Lower leg skin (tissue), 3 donors: ENCODE data around the gene ABCA4.

ENCODE experiments used
- POLR2A ChIP-seq, 2 donors: fragments of 450-650 bp; IDR thresholded peaks; one replicate each; pipeline ENCODE4 v1.6.1; 2016 to 2017; ENCODE audit warnings: antibody characterized with exemption in 2 of 2, mild to moderate bottlenecking in 1 of 2, moderate library complexity in 1 of 2
- TF ChIP-seq, protein P1 (sequence below), 3 donors: fragments of 450-650 bp; IDR thresholded peaks; one replicate each; pipeline ENCODE4 v1.5.1; 2016; ENCODE audit warnings: antibody characterized with exemption in 3 of 3, mild to moderate bottlenecking in 3 of 3, moderate library complexity in 2 of 3

DNA sequence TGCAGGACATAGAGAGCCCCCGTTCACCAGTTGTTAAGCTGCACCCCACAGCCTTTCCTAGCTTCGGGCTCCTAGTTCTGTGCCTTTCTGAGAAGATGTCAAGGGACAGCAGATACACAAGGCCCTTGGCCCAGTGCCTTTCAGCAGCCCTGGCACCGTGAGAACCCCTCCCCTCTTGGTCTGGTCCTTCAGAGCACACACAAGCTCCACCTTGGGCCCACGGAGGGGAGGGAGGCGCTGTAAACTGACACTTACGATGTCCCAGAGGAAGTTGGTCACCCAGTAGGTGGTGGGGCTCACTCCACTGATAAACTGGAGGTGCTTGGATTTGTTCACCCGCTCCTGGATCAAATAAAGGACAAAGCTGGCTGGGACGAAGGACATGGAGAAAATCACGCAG, 101.6 kb downstream of the ABCA4 start:
- TF ChIP-seq, protein P1, sequence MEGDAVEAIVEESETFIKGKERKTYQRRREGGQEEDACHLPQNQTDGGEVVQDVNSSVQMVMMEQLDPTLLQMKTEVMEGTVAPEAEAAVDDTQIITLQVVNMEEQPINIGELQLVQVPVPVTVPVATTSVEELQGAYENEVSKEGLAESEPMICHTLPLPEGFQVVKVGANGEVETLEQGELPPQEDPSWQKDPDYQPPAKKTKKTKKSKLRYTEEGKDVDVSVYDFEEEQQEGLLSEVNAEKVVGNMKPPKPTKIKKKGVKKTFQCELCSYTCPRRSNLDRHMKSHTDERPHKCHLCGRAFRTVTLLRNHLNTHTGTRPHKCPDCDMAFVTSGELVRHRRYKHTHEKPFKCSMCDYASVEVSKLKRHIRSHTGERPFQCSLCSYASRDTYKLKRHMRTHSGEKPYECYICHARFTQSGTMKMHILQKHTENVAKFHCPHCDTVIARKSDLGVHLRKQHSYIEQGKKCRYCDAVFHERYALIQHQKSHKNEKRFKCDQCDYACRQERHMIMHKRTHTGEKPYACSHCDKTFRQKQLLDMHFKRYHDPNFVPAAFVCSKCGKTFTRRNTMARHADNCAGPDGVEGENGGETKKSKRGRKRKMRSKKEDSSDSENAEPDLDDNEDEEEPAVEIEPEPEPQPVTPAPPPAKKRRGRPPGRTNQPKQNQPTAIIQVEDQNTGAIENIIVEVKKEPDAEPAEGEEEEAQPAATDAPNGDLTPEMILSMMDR (IDR thresholded peaks at IDR 0.05), result no peak
- TF ChIP-seq POLR2A (IDR thresholded peaks at IDR 0.05), result no peak
